H1 (cell line): ENCODE measurements around the gene TMEM139. TPM values are rescaled to one million over a fixed set of nuclear protein-coding genes. Genes with fewer than 3 reads are reported as not detected.

Experiments
- CTCF ChIA-PET: fragments of 300-600 bp; sonication (Branson Sonifier 250); formaldehyde crosslinking; loops from one replicate; lab custom pipeline; 2021; ENCODE audit not compliant: partially characterized antibody; lab: Charles Lee
- POLR2A ChIA-PET: fragments of 300-600 bp; sonication (Branson Sonifier 250); formaldehyde crosslinking; loops from one replicate; lab custom pipeline; 2021; ENCODE audit warnings: inconsistent platforms; ENCODE audit not compliant: partially characterized antibody; lab: Charles Lee
- DNase-seq, 2 experiments: peaks; one replicate each; pipeline versions ENCODE4 v3.0.0 to v3.0.0-alpha.2; 2010 to 2022; ENCODE audit warnings: low spot score in 2 of 2, low read depth in 1 of 2, mixed read lengths in 1 of 2
- FAIRE-seq: peaks from 2 replicates; lab custom pipeline; 2011; peaks lifted over from hg19 to GRCh38; lab: Jason Lieb, UNC
- H2AFZ ChIP-seq: 2 replicates; pipeline ENCODE4 v1.8.1; 2012; ENCODE audit warnings: low read length, inconsistent platforms
- H2AK5ac ChIP-seq: 2 replicates; pipeline ENCODE4 v1.6.1; 2013; ENCODE audit warnings: low read depth, low read length
- H2BK120ac ChIP-seq: replicated peaks from 2 replicates; pipeline ENCODE3; 2013; ENCODE audit warnings: low read depth, low read length, inconsistent platforms
- H2BK12ac ChIP-seq: 2 replicates; pipeline ENCODE4 v1.6.1; 2013; ENCODE audit warnings: low read depth, low read length
- H2BK15ac ChIP-seq: 2 replicates; pipeline ENCODE4 v1.6.1; 2013; ENCODE audit warnings: low read length
- H2BK20ac ChIP-seq: 2 replicates; pipeline ENCODE4 v1.6.1; 2013; ENCODE audit warnings: low read length
- H2BK5ac ChIP-seq: 2 replicates; pipeline ENCODE4 v1.6.1; 2013; ENCODE audit warnings: low read depth, low read length
- H3K14ac ChIP-seq: 2 replicates; pipeline ENCODE4 v1.6.1; 2013; ENCODE audit warnings: inconsistent platforms; ENCODE audit not compliant: insufficient read length
- H3K18ac ChIP-seq: 2 replicates; pipeline ENCODE4 v1.6.1; 2013; ENCODE audit warnings: low read length; ENCODE audit errors: extremely low read depth
- H3K23ac ChIP-seq: 2 replicates; pipeline ENCODE4 v1.6.1; 2013; ENCODE audit warnings: inconsistent platforms; ENCODE audit not compliant: insufficient read length
- H3K23me2 ChIP-seq: 2 replicates; pipeline ENCODE4 v1.6.1; 2013; ENCODE audit warnings: low read depth, low read length
- H3K27ac ChIP-seq: 2 replicates; pipeline ENCODE4 v1.6.1; 2011; ENCODE audit warnings: low read depth, low read length, inconsistent platforms
- H3K27me3 ChIP-seq, 4 experiments: replicated peaks in 1 of 4; 1 replicate in 1 of 4; 2 replicates in 3 of 4; pipeline versions ENCODE4 v1.6.1 to v1.8.1; 2011 to 2013; ENCODE audit warnings: low read length in 3 of 4, mild to moderate bottlenecking in 3 of 4, inconsistent platforms in 2 of 4, mixed read lengths in 2 of 4, moderate library complexity in 1 of 4; ENCODE audit not compliant: control insufficient read depth in 3 of 4, insufficient read depth in 3 of 4; ENCODE audit errors: extremely low read depth in 1 of 4
- H3K36me3 ChIP-seq, 4 experiments: 2 replicates each; pipeline versions ENCODE4 v1.6.1 to v1.8.1; 2011 to 2013; ENCODE audit warnings: mild to moderate bottlenecking in 4 of 4, low read length in 3 of 4, moderate library complexity in 2 of 4, control low read depth in 1 of 4, inconsistent platforms in 1 of 4; ENCODE audit not compliant: insufficient read depth in 4 of 4, control insufficient read depth in 2 of 4
- H3K4ac ChIP-seq: replicated peaks from 2 replicates; pipeline ENCODE3; 2013; ENCODE audit warnings: low read length, low read depth, mixed read lengths, inconsistent platforms; ENCODE audit not compliant: insufficient read length
- H3K4me1 ChIP-seq, 4 experiments: replicated peaks in 1 of 4; 1 replicate in 1 of 4; 2 replicates in 3 of 4; pipeline versions ENCODE4 v1.6.1 to v1.8.1; 2011 to 2013; ENCODE audit warnings: low read length in 3 of 4, inconsistent platforms in 2 of 4, mixed read lengths in 1 of 4; ENCODE audit not compliant: insufficient read depth in 4 of 4, control insufficient read depth in 3 of 4
- H3K4me2 ChIP-seq, 2 experiments: 2 replicates each; pipeline versions ENCODE4 v1.6.1 to v1.8.1; 2011 to 2013; ENCODE audit warnings: low read depth in 2 of 2, low read length in 2 of 2, control low read depth in 1 of 2, inconsistent platforms in 1 of 2, mild to moderate bottlenecking in 1 of 2; ENCODE audit not compliant: insufficient read depth in 1 of 2
- H3K4me3 ChIP-seq, 4 experiments: fragments of 200-600, 300-600 bp in 1 of 4; sonication (generic), shearing (Covaris generic), sonication (Bioruptor Twin) in 1 of 4; 2 replicates each; pipeline versions ENCODE4 v1.5.1 to v1.8.1; 2011 to 2016; ENCODE audit warnings: low read length in 4 of 4, low read depth in 3 of 4, control low read depth in 2 of 4, inconsistent platforms in 2 of 4, mild to moderate bottlenecking in 2 of 4, mixed read lengths in 1 of 4, moderate library complexity in 1 of 4; ENCODE audit not compliant: insufficient read depth in 2 of 4; ENCODE audit errors: extremely low read depth in 1 of 4
- H3K56ac ChIP-seq: replicated peaks from 2 replicates; pipeline ENCODE3; 2013; ENCODE audit warnings: low read depth, mild to moderate bottlenecking, mixed read lengths, low read length, inconsistent platforms; ENCODE audit not compliant: insufficient read length
- H3K79me1 ChIP-seq: 2 replicates; pipeline ENCODE4 v1.6.1; 2013; ENCODE audit warnings: low read depth, low read length, control low read depth
- H3K79me2 ChIP-seq, 2 experiments: 2 replicates each; pipeline versions ENCODE4 v1.6.1 to v1.8.1; 2012 to 2013; ENCODE audit warnings: low read length in 2 of 2, mild to moderate bottlenecking in 2 of 2, inconsistent platforms in 1 of 2; ENCODE audit not compliant: insufficient read depth in 2 of 2, control insufficient read depth in 1 of 2
- H3K9ac ChIP-seq, 4 experiments: replicated peaks in 1 of 4; 1 replicate in 1 of 4; 2 replicates in 3 of 4; pipeline versions ENCODE4 v1.6.1 to v1.8.1; 2011 to 2013; ENCODE audit warnings: low read depth in 3 of 4, low read length in 3 of 4, control low read depth in 2 of 4, mild to moderate bottlenecking in 2 of 4, moderate library complexity in 2 of 4, inconsistent platforms in 1 of 4; ENCODE audit errors: extremely low read depth in 1 of 4
- H3K9me3 ChIP-seq, 2 experiments: 2 replicates each; pipeline versions ENCODE4 v1.6.1 to v1.8.1; 2012 to 2013; ENCODE audit warnings: mild to moderate bottlenecking in 2 of 2, moderate library complexity in 2 of 2, control low read depth in 1 of 2, inconsistent platforms in 1 of 2, low read depth in 1 of 2, low read length in 1 of 2, mixed read lengths in 1 of 2; ENCODE audit not compliant: insufficient read depth in 2 of 2
- H4K20me1 ChIP-seq, 2 experiments: replicated peaks in 1 of 2; 2 replicates each; pipeline versions ENCODE3 to v1.8.1; 2011 to 2013; ENCODE audit warnings: inconsistent platforms in 2 of 2, low read length in 2 of 2, mild to moderate bottlenecking in 1 of 2; ENCODE audit not compliant: insufficient read depth in 2 of 2, control insufficient read depth in 1 of 2
- H4K5ac ChIP-seq: 2 replicates; pipeline ENCODE4 v1.6.1; 2013; ENCODE audit warnings: low read length, low read depth, mixed read lengths, inconsistent platforms; ENCODE audit not compliant: insufficient read length
- H4K8ac ChIP-seq: 2 replicates; pipeline ENCODE4 v1.8.0; 2013; ENCODE audit warnings: mild to moderate bottlenecking, moderate library complexity, low read length, inconsistent platforms; ENCODE audit not compliant: insufficient read depth; ENCODE audit errors: extremely low read depth
- H4K91ac ChIP-seq: replicated peaks from 2 replicates; pipeline ENCODE3; 2013; ENCODE audit warnings: low read length, mixed read lengths, inconsistent platforms; ENCODE audit not compliant: insufficient read length
- ASH2L ChIP-seq: fragments of 200-600, 300-600 bp; sonication (generic); IDR thresholded peaks from one replicate; pipeline ENCODE4 v1.7.1; 2017; ENCODE audit warnings: low read length
- BCL11A ChIP-seq, 2 experiments: IDR thresholded peaks; one replicate each; pipeline ENCODE4 v1.6.1; 2011; ENCODE audit warnings: low read depth in 2 of 2, low read length in 2 of 2, mild to moderate bottlenecking in 2 of 2
- BRCA1 ChIP-seq: IDR thresholded peaks from 2 replicates; pipeline ENCODE4 v1.6.1; 2012; ENCODE audit warnings: low read depth, low read length, improper control_type of control experiment
- CHD1 ChIP-seq: IDR thresholded peaks from 2 replicates; pipeline ENCODE4 v1.6.1; 2012; ENCODE audit warnings: low read depth, low read length, improper control_type of control experiment
- E2F6 ChIP-seq: IDR thresholded peaks from 2 replicates; pipeline ENCODE4 v1.6.1; 2012; ENCODE audit warnings: inconsistent platforms
- EGR1 ChIP-seq: IDR thresholded peaks from 2 replicates; pipeline ENCODE4 v1.6.1; 2011; ENCODE audit warnings: low read depth, low read length, borderline replicate concordance
- NRF1 ChIP-seq: IDR thresholded peaks from 2 replicates; pipeline ENCODE4 v1.6.1; 2011; ENCODE audit warnings: mild to moderate bottlenecking, low read depth, low read length, improper control_type of control experiment
- POLR2AphosphoS5 ChIP-seq: IDR thresholded peaks from 2 replicates; pipeline ENCODE4 v1.6.1; 2011; ENCODE audit warnings: low read depth, low read length
- RAD21 ChIP-seq, 2 experiments: IDR thresholded peaks in 1 of 2; conservative IDR thresholded peaks in 1 of 2; 2 replicates each; pipeline ENCODE4 v1.6.1; 2011; ENCODE audit warnings: low read depth in 2 of 2, low read length in 2 of 2, improper control_type of control experiment in 1 of 2, inconsistent platforms in 1 of 2, mild to moderate bottlenecking in 1 of 2, moderate library complexity in 1 of 2
- RNF2 ChIP-seq: fragments of 200-900, 300-1000 bp; sonication (generic); IDR thresholded peaks from 2 replicates; pipeline ENCODE4 v1.7.1; 2016; ENCODE audit warnings: borderline replicate concordance, low read depth, mild to moderate bottlenecking, antibody characterized with exemption, low read length; ENCODE audit not compliant: poor library complexity, severe bottlenecking; ENCODE audit errors: missing control alignments
- SIRT6 ChIP-seq: IDR thresholded peaks from one replicate; pipeline ENCODE4 v1.7.1; 2012; ENCODE audit warnings: low read length, inconsistent platforms
- SP1 ChIP-seq: IDR thresholded peaks from 2 replicates; pipeline ENCODE4 v1.6.1; 2011; ENCODE audit warnings: low read depth, low read length
- TAF1 ChIP-seq: IDR thresholded peaks from 2 replicates; pipeline ENCODE4 v1.6.1; 2011; ENCODE audit warnings: mild to moderate bottlenecking, low read depth, low read length
- TBP ChIP-seq: IDR thresholded peaks from 2 replicates; pipeline ENCODE4 v1.6.1; 2011; ENCODE audit warnings: low read depth, low read length, improper control_type of control experiment
- TEAD4 ChIP-seq: IDR thresholded peaks from 2 replicates; pipeline ENCODE4 v1.6.1; 2012; ENCODE audit warnings: low read depth, low read length, inconsistent platforms, mixed read lengths
- WGBS, 2 experiments: shearing (Covaris generic) in 1 of 2; methylation state at CpG; one replicate each; pipeline versions ENCODE4 v1.1.6 to v1.1.7; 2013 to 2015; ENCODE audit warnings: low lambda C conversion rate in 2 of 2, mixed read lengths in 2 of 2, inconsistent platforms in 1 of 2, low coverage in 1 of 2, missing lambda C conversion rate in 1 of 2; ENCODE audit not compliant: insufficient replicate concordance in 2 of 2, insufficient coverage in 1 of 2, insufficient read length in 1 of 2; ENCODE audit errors: extremely low coverage in 1 of 2, missing lambda C conversion rate in 1 of 2; 5-methylcytosine and 5-hydroxymethylcytosine counted together
- polyA plus RNA-seq, 7 experiments: library from polyadenylated mRNA; depleted of rRNA in 3 of 7; stranded (reverse) in 5 of 7; unstranded in 2 of 7; fragments of >200 nt in 5 of 7; fragments of 200-250 nt in 2 of 7; gene quantifications; 1 replicate in 5 of 7; 2 replicates in 1 of 7; 4 replicates in 1 of 7; pipeline versions ENCODE4 v1.2.1 to v1.2.3, GENCODE V29; 2011 to 2013; ENCODE audit warnings: missing spikeins in 2 of 7, mixed read lengths in 2 of 7
- total RNA-seq: library from RNA; stranded (reverse); fragmentation: NEBNext Ultra II Directional; extraction: Animal tissue kit (Norgen Biotek cat#: 25700); gene quantifications from 2 replicates; pipeline ENCODE4 v1.2.1, GENCODE V29; 2021

Gene TMEM139
- total and polyA plus RNA-seq, 2 of the 8 experiments (the other 6 are each of a cell fraction or from before 2014, with no cell fraction given) = 3.2 to 6.7 TPM

DNA sequence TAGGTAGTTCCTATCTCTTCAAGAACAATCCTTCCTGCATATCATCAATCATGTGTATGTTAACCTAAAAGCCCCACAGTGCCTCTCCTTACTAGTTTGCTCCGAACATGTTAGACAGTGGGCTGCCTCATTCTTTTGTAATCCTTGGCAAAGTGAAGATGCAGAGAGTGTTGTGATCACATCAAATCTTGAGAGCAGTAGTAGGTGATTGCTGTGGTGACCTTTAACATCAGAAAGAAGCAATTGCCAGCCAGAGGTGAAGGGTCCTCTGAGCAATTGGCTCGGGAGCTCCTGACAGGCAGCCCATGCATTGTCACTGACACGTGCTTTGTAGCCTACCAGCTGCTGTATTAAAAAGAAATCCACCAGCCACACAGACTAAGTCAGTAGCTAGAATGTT is 41.1 kb upstream of the TMEM139 start:
- no peak overlapping the region for H3K14ac ChIP-seq
- no peak overlapping the region for H2BK15ac ChIP-seq
- no peaks in the 10 kb centered on the region for H3K36me3 ChIP-seq
- H3K79me1 ChIP-seq = no peaks in the 10 kb centered on the region
- H2BK12ac ChIP-seq = no peak overlapping the region
- no peak overlapping the region for H3K27ac ChIP-seq
- H2BK20ac ChIP-seq = no peak overlapping the region
- no peak overlapping the region for H2AK5ac ChIP-seq
- H3K27me3 ChIP-seq = no peaks in the 10 kb centered on the region; a peak in 2 of 7 replicates
- H3K4me1 ChIP-seq = no peaks in the 10 kb centered on the region
- no peak overlapping the region for H3K9ac ChIP-seq
- no peak overlapping the region for H4K91ac ChIP-seq
- no peak overlapping the region for H3K18ac ChIP-seq
- no peak overlapping the region for H3K4ac ChIP-seq
- ChIA-PET POLR2A (interaction anchor here (1.0 kb wide), 1 partner anchor 66 kb away, joined by 3 read pairs; no protein-coding TSS in a partner anchor), CTCF (interaction anchor here (0.5 to 6.5 kb wide), 5 partner anchors 11 to 425 kb away, joined by 3 to 91 read pairs (median 5); no protein-coding TSS in a partner anchor)
- no peak overlapping the region for H3K4me2 ChIP-seq
- H2BK120ac ChIP-seq = no peak overlapping the region
- 85% methylated on average over 3 of the region's 3 CpGs; no CpG with 5 or more reads in 1 of the 2 experiments for WGBS, 2 experiments
- H3K23ac ChIP-seq = no peak overlapping the region
- no peak overlapping the region for H3K4me3 ChIP-seq
- H3K56ac ChIP-seq = no peak overlapping the region
- no peaks in the 10 kb centered on the region for H4K20me1 ChIP-seq
- no peak overlapping the region for H4K8ac ChIP-seq
- no peaks in the 10 kb centered on the region for H3K79me2 ChIP-seq
- no peak overlapping the region for H2AFZ ChIP-seq
- DNase-seq (no peak), FAIRE-seq (no peak)
- H3K23me2 ChIP-seq = no peaks in the 10 kb centered on the region
- H2BK5ac ChIP-seq = no peak overlapping the region
- H4K5ac ChIP-seq = no peak overlapping the region
- H3K9me3 ChIP-seq = no peaks in the 10 kb centered on the region
- no peak for TF ChIP-seq TBP
- TF ChIP-seq NRF1 = no peak
- no peak for TF ChIP-seq POLR2AphosphoS5
- TF ChIP-seq EGR1 = no peak
- TF ChIP-seq SIRT6 = no peak
- TF ChIP-seq TEAD4 = no peak
- no peak for TF ChIP-seq TAF1
- no peak for TF ChIP-seq E2F6
- TF ChIP-seq CHD1 = no peak
- no peak for TF ChIP-seq BCL11A (IDR thresholded peaks at IDR 0.05; ENCODE audit: low read depth in 2 of 2, low read length in 2 of 2)
- TF ChIP-seq RNF2 = no peak
- TF ChIP-seq RAD21 (IDR thresholded peaks at IDR 0.05 in 1 of 2, conservative IDR thresholded peaks at IDR 0.05 in 1 of 2; ENCODE audit: low read depth in 2 of 2, low read length in 2 of 2) = no peak
- no peak for TF ChIP-seq BRCA1
- TF ChIP-seq ASH2L = no peak
- no peak for TF ChIP-seq SP1
